Chondrocyte (in vitro differentiated cells): Measurements from ENCODE around the gene SMIM24. TPM values are rescaled to one million over a fixed set of nuclear protein-coding genes. Genes with fewer than 3 reads are reported as not detected.

ENCODE experiments used
- DNase-seq: peaks from one replicate; pipeline ENCODE4 v3.0.0; 2021; ENCODE audit warnings: mixed read lengths, low spot score
- H3K27ac Mint-ChIP-seq: one replicate; pipeline ENCODE4 v1.8.0; 2021; ENCODE audit warnings: mild to moderate bottlenecking, moderate library complexity, mixed read lengths; ENCODE audit not compliant: unreplicated experiment
- H3K27me3 Mint-ChIP-seq: 2 replicates; pipeline ENCODE4 v1.8.0; 2021; ENCODE audit warnings: low read depth, mixed read lengths
- H3K36me3 Mint-ChIP-seq: 2 replicates; pipeline ENCODE4 v1.8.0; 2021; ENCODE audit warnings: low read depth, mixed read lengths
- H3K4me1 Mint-ChIP-seq: 2 replicates; pipeline ENCODE4 v1.8.0; 2021; ENCODE audit warnings: low read depth, mild to moderate bottlenecking, mixed read lengths
- H3K4me3 Mint-ChIP-seq: one replicate; pipeline ENCODE4 v1.8.0; 2021; ENCODE audit warnings: mild to moderate bottlenecking, moderate library complexity, mixed read lengths; ENCODE audit not compliant: unreplicated experiment
- H3K9me3 Mint-ChIP-seq: 2 replicates; pipeline ENCODE4 v1.8.0; 2021; ENCODE audit warnings: low read depth, mixed read lengths
- total RNA-seq: library from RNA; stranded (reverse); gene quantifications from 3 replicates; pipeline ENCODE4 v1.2.1, GENCODE V29; 2021
- TF ChIP-seq, protein P1 (sequence below): fragments of 200-600 bp; sonication (generic); IDR thresholded peaks from 2 replicates; pipeline ENCODE4 v1.5.0; 2021; ENCODE audit warnings: antibody characterized with exemption, mild to moderate bottlenecking, moderate library complexity

SMIM24 gene
- total RNA-seq, 1 donor from 2014 or later: not detected

DNA sequence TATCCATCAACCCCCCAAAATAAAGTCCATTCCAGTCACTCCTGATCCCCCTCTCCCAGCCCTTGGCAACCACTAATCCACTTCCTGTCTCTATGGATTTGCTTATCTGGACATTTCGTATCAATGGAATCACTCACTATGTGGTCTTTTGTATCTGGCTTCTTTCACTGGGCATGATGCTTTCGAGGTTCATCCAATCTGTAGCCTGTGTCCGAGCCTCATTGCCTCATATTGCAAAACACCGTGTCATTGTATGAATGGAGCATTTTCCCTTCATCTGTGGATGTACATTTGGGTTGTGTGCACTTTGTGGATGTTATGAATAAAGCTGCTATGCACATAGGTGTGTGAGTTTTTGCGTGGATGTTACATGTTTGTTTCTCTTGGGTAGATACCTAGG, 24.4 kb upstream of the SMIM24 start:
- H3K27me3 Mint-ChIP-seq: no peaks in the 10 kb centered on the region
- H3K4me1 Mint-ChIP-seq: peaks cover 38% of the 10 kb centered on the region
- H3K9me3 Mint-ChIP-seq: no peaks in the 10 kb centered on the region
- H3K4me3 Mint-ChIP-seq: peak overlapping the region; percentile 91
- TF ChIP-seq, protein P1, sequence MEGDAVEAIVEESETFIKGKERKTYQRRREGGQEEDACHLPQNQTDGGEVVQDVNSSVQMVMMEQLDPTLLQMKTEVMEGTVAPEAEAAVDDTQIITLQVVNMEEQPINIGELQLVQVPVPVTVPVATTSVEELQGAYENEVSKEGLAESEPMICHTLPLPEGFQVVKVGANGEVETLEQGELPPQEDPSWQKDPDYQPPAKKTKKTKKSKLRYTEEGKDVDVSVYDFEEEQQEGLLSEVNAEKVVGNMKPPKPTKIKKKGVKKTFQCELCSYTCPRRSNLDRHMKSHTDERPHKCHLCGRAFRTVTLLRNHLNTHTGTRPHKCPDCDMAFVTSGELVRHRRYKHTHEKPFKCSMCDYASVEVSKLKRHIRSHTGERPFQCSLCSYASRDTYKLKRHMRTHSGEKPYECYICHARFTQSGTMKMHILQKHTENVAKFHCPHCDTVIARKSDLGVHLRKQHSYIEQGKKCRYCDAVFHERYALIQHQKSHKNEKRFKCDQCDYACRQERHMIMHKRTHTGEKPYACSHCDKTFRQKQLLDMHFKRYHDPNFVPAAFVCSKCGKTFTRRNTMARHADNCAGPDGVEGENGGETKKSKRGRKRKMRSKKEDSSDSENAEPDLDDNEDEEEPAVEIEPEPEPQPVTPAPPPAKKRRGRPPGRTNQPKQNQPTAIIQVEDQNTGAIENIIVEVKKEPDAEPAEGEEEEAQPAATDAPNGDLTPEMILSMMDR: no peak
- no peaks in the 10 kb centered on the region for H3K36me3 Mint-ChIP-seq
- H3K27ac Mint-ChIP-seq: no peak overlapping the region
- no peak for DNase-seq

DNA sequence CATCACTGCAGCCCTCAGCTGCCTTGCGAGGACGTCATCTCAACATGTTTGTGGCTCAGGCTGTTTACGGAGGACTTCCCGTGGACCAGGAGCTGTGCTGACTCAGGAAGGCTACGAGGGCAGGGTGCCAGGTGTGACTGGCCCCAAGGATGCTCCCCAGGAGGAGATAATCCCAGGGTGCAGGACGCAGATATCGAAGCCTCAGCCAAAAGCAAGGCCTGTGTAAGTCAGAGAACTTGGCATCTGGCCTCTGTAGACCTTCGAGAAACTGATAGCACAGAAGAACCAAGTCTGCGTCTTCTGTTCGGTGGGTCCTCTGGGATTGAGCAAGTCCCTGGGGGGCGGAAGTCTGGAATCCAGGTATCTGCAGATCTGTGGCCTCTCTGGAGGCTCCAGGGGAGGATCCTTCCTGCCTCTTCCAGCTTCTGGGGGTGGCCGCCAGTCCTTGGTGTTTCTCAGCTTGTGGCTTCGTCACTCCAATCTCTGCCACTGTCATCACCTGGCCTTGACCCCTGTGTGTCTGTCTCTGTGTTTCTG, 22.8 kb upstream of the SMIM24 start:
- TF ChIP-seq, protein P1: no peak
- Mint-ChIP-seq H3K4me1 (peaks cover 31% of the 10 kb centered on the region), H3K9me3 (no peaks in the 10 kb centered on the region), H3K36me3 (no peaks in the 10 kb centered on the region), H3K4me3 (no peak overlapping the region), H3K27ac (no peak overlapping the region), H3K27me3 (no peaks in the 10 kb centered on the region)
- DNase-seq: no peak

DNA sequence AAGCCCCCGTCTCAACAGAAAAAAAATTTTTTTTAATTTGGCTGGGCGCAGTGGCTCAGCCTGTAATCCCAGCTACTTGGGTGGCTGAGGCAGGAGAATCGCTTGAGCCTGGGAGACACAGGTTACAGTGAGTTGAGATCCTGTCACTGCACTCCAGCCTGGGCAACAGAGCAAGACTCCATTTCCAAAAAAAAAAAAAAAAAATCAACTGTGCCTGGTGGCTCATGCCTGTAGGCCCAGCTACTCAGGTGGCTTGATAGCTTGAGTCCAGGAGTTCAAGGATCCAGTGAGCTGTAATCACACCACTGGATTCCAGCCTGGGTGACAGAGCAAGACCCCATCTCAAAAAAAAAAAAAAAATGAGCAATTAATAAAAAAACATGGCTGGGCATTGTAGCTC, 21.5 kb upstream of the SMIM24 start:
- Mint-ChIP-seq H3K4me1 (peaks cover 22% of the 10 kb centered on the region), H3K4me3 (no peak overlapping the region), H3K36me3 (peaks cover 2% of the 10 kb centered on the region), H3K9me3 (peaks cover 2% of the 10 kb centered on the region), H3K27me3 (no peaks in the 10 kb centered on the region), H3K27ac (no peak overlapping the region)
- TF ChIP-seq, protein P1: no peak
- DNase-seq: no peak

DNA sequence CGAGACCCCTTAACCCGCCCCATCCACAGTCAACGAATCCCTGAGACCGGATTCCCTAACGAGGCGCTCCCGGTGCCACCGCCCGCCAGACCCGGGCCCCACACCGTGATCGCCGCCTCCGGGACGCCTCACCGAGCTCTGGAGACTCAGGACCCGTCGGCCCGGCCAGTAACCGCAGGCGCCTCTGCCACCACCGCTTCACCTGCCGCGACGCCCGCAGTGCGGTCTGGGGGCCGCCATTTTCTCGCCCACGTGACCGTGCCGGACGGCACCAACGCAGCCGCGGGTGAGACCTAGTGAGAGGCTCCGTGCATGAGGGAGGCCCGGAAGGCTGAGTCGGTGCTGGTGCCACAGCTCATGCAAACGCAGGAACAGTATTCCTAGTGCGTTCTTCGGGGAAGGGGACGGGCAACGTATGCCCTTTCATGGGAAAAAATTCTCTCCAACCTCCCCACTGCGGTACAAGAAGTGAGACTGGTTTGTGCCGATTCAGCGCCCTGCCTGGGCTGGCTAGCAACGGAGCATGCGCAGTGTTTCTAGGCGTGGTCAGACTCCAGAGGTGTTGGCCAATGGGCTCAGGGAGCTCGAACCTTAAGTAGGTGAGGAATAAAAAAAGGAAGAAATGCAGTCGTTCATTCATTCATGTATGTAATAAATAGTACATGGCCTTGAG, 20.2 kb upstream of the SMIM24 start, which contains the start of gene DOHH:
Gene DOHH, minus strand, starts transcription at position 246 of the 673 bp plus-strand sequence. CDS start 3,860 bp downstream, outside the sequence.
- Mint-ChIP-seq H3K4me3 (peak within 1 kb of the TSS; percentile 83), H3K4me1 (peaks cover 19% of the 10 kb centered on the region), H3K36me3 (peaks cover 2% of the 10 kb centered on the region), H3K27me3 (no peaks in the 10 kb centered on the region), H3K9me3 (peaks cover 2% of the 10 kb centered on the region), H3K27ac (peak within 1 kb of the TSS; percentile 97)
- TF ChIP-seq, protein P1: no peak
- no peak for DNase-seq

DNA sequence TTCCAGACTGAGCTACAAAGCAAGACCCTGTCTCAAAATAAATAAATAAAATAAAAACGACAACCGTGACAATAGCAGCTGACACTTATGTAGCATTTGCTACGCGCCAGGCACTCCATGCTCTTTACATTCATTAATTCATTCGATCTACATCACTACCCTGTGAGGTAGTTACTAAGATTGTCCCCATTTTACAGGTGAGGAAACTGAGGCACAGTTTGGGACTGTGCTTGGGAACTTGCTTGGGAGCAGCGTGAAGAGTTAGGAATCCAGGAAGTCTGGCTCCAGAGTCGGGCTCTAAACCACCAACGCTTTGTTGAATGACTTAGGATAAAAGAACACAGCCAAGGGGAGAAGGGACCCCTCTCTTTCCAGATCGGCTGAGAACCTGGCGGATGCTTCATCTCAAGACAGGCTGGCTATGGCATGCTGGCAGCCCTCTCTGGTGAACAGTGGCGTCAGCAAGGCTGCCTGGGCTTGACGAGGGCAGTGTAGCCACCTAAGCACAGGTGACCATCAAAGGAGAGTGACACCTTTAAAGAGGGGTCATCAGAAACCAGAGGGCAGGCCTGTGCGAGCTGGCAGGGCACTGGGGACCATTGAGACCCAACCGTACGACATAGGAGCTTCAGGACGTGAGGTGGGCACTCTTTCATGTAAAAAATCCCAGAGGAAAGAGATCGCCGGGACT, 19.6 kb upstream of the SMIM24 start:
- Mint-ChIP-seq H3K4me1 (peaks cover 17% of the 10 kb centered on the region), H3K9me3 (peaks cover 2% of the 10 kb centered on the region), H3K27me3 (no peaks in the 10 kb centered on the region), H3K27ac (peak overlapping the region; percentile 97), H3K4me3 (peak overlapping the region; percentile 83), H3K36me3 (peaks cover 6% of the 10 kb centered on the region)
- no peak for DNase-seq
- TF ChIP-seq, protein P1: no peak
